ENCODE measurements around the gene AGO3.
A peak's percentile ranks its signal among the peaks of the same experiment; 100 is the strongest.
"Not testable (repeated sequence)": the region's sequence is repeated elsewhere in the genome, so short reads cannot be mapped to it uniquely, and the experiment has no call there.

Gene AGO3

DNA sequence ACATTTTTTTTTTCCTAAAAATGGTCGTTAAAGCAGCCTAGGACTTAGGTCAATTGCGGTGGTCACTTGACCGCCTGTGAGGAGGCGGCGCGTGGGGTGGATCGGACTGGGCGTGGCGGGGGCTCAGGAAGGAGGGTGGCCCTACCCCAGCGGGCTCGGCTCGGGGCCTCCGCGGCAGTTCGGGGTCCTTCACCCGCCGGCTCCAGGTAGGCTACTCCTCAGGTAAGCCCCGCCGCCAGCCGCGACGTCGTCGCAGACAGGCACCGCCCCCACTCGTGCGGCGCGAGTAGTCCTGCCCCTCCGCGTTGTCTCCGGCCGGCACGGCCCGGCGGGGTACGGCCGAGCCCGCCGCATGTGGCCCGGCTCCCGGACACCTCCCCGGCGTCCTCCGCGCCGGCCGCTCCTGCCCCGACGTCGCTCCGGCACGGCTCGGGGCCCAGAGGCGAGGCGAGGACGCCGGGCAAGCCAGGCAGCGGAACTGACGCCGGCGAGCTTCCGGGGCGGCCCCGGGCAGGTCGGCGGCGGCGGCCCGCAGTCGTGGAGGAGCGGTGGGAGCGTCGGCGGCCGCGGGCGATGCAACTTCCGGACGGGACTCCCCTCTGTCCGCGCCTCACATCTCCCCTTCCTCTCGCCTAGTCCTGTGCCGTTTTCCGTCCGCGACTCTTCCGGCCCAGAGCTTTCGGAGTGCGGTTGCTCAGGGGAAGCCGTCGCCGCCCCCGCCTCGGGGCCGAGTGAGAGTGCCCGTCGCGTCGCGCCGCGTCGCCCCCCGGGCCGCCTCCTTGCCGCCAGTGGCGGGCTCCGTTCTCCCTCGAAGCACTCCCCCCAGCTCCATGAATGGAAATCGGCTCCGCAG is at the start of gene AGO3:
Gene AGO3 (plus strand): TSS at position 513 of the 853 bp plus-strand sequence. CDS start 322 bp downstream, at position 835.
- peak; percentile 90 for DNase-seq

- no peak for DNase-seq
Observed at GRCh38 chr1:35881850-35882273, 49.0 kb upstream of the AGO3 start.

GRCh38 chr1:35882586-35882944 is 48.3 kb upstream of the AGO3 start:
- no peak for DNase-seq

GRCh38 chr1:35882945-35883634 is 47.8 kb upstream of the AGO3 start, which contains the start of gene AGO1:
AGO1 (plus strand) TSS chr1:35883209; CDS start chr1:35883422, 213 bp downstream.
- DNase-seq: peak; percentile 97

DNA sequence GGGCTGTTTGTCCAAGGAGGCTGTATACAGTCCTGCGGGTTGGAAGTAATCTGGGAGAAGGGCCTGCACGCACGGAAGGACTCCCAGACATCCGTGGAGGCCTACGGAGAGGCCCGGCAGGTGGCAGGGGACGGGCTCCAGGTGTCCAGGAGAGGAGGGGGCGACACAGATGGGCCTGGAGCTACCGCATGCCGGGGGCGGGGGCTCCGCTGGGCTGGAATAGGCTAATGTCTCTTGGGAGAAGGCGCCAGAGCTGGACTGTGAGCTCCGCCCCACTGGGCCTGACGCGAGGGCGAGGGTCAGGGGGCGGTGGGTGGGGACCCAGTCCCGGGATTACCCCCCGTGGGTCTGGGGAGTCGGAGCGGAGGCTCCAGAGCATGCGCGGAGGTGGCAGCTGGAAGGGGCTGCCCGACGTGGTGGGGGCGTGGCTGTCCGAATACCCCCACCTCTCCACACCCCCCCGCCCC is 47.2 kb upstream of the AGO3 start:
- peak; percentile 70 for DNase-seq

DNA sequence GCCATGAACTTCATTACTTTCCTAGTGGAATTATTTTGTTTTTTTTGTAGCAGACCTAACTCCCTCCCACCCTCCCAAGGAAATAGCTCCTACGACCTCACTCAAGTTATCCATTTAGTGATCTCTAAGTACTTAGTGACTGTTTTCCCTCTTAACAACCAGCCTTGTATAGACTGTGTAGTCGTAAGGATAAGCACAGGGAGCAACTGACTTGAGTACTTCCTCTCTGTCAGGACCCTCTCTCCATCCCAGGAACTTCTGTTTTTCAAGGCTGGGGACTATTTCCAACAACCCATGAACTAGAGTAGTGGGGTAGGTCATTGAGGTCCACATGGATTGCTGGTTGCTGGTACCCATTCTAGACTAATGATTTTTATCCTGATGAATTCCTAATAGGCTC is 46.0 kb upstream of the AGO3 start:
- DNase-seq: no peak

GRCh38 chr1:35885961-35886558 is 44.8 kb upstream of the AGO3 start:
- peak; percentile 23 for DNase-seq

GRCh38 chr1:35886577-35887431 is 44.1 kb upstream of the AGO3 start:
- DNase-seq: peak; percentile 20

GRCh38 chr1:35887508-35887907 is 43.4 kb upstream of the AGO3 start:
- no peak for DNase-seq

DNA sequence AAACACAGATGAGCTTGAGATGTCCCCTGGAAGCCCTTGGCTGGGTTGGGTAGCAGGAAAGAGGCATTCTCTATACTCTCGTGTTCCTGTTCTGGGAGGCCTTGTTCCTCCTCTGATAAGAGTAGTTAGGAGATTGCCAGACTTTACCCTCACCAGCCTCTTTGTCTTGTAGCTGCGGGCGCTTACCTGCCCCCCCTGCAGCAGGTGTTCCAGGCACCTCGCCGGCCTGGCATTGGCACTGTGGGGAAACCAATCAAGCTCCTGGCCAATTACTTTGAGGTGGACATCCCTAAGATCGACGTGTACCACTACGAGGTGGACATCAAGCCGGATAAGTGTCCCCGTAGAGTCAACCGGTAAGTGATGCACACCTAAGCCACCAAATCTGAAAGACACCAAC is 42.6 kb upstream of the AGO3 start:
- DNase-seq: no peak

GRCh38 chr1:35888981-35889380 is 41.9 kb upstream of the AGO3 start:
- DNase-seq: not testable (repeated sequence)

DNA sequence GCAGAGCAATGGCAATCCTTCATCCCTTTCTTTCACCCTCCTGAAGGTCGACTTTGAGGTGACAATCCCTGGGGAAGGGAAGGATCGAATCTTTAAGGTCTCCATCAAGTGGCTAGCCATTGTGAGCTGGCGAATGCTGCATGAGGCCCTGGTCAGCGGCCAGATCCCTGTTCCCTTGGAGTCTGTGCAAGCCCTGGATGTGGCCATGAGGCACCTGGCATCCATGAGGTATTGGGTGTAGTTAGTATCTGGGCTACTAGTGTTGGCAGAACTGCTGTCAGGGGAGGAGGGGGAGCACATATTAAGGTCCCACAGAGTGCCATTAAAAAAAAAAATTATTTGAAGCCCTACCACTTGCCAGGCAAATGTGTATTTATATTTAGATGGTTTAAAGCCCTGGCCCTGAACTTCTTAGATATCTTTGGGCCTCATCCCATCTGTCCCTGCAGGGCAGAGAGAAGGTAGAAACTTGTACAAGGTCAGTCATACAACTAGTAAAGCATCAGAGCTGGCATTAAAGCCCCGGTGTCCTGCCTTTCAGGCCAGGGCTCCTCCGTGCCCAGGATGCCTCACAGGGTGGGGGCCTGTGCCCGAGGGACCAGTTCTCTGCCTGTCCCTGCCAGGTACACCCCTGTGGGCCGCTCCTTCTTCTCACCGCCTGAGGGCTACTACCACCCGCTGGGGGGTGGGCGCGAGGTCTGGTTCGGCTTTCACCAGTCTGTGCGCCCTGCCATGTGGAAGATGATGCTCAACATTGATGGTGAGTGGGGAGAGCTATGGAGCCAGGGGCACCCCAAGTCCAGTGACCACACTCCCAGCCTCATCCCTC is 37.6 kb upstream of the AGO3 start:
- DNase-seq: no peak

GRCh38 chr1:35894183-35894582 is 36.7 kb upstream of the AGO3 start:
- DNase-seq: peak; percentile 24

- no peak for DNase-seq
Observed at GRCh38 chr1:35894656-35895055, 36.2 kb upstream of the AGO3 start.

GRCh38 chr1:35899941-35900340 is 31.0 kb upstream of the AGO3 start:
- no peak for DNase-seq

DNA sequence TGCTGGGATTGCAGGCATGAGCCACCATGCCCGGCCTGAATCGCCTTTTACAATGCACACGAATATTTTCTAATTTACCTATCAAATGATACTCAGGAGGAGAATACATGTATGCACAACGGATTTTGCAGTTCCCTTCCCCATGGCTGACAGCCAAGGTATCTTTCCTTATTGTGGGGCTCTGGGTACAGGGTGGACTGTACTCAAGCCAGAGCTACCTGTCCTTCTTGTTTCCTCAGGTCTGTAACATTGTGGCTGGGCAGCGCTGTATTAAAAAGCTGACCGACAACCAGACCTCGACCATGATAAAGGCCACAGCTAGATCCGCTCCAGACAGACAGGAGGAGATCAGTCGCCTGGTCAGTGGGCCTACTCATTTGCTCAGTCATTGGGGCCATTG is 29.7 kb upstream of the AGO3 start:
- DNase-seq: no peak

- no peak for DNase-seq
Observed at GRCh38 chr1:35902671-35903070, 28.2 kb upstream of the AGO3 start.

- DNase-seq: no peak
Observed at GRCh38 chr1:35914717-35915116, 16.2 kb upstream of the AGO3 start.

DNA sequence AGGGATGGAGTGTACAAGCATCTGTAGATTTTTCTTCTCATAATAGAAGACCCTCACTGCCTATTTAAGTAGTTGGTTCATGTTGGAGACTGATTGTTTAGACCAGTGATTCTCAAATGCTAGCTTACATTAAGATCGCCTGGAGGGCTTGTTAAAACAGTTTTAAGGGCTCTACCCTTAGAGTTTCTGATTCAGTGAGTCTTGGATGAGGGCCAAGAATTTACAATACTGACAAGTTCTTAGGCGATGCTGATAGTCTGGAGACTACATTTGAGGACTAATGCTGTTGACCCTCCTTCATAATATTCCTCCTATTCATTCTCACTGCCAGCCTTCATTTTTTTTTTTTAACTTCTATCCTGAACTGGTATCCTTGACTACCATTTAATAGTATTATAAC is 15.2 kb upstream of the AGO3 start:
- DNase-seq: no peak

- DNase-seq: no peak
Observed at GRCh38 chr1:35923791-35924221, 7.1 kb upstream of the AGO3 start.

DNA sequence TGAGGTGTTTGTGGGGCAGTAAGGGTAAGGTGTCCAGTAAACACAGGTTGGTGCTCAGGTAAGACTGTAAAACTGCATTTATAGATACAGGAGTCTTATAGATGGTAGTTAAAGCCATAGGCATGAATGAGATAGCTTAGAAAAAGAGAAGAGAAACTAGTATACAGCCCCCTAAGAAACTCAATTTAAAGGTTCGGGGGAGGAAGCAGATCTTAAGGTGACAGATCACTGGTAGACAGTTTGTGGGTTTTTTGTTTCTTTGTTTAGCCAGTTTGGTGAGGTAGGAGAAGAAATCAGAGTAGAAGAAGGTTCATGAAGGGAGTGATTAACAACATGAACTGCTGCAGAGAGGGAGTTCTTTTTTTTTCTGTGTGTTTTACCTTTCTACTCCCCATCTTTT is 6.1 kb upstream of the AGO3 start:
- no peak for DNase-seq

DNA sequence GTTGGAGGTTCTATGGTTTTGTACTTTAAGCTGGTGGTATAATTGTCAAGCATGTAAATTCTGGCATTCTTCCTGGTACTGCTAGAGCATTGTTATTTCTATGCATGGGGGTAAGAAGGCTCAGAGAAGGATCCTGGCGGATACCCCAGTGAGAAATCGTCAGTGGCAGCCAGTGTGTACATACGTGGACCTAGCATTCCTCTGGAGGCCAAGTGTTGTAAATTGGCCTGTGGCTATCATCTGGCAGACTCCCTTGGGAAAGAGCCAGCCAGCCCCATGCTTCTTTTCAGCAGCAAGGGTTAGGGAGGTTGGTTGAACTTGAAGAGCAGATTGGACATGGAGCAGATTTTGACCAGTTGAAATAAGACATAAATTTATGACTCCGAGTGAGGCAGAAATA is 5.2 kb upstream of the AGO3 start:
- peak; percentile 28 for DNase-seq
